Fibroblast of the conjunctiva (primary cell): Measurements from ENCODE around the gene NPBWR2.

Experiments used
- DNase-seq: peaks from one replicate; pipeline ENCODE4 v3.0.0-alpha.2; 2010; ENCODE audit warnings: low read depth

Gene NPBWR2, protein sequence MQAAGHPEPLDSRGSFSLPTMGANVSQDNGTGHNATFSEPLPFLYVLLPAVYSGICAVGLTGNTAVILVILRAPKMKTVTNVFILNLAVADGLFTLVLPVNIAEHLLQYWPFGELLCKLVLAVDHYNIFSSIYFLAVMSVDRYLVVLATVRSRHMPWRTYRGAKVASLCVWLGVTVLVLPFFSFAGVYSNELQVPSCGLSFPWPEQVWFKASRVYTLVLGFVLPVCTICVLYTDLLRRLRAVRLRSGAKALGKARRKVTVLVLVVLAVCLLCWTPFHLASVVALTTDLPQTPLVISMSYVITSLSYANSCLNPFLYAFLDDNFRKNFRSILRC

DNA sequence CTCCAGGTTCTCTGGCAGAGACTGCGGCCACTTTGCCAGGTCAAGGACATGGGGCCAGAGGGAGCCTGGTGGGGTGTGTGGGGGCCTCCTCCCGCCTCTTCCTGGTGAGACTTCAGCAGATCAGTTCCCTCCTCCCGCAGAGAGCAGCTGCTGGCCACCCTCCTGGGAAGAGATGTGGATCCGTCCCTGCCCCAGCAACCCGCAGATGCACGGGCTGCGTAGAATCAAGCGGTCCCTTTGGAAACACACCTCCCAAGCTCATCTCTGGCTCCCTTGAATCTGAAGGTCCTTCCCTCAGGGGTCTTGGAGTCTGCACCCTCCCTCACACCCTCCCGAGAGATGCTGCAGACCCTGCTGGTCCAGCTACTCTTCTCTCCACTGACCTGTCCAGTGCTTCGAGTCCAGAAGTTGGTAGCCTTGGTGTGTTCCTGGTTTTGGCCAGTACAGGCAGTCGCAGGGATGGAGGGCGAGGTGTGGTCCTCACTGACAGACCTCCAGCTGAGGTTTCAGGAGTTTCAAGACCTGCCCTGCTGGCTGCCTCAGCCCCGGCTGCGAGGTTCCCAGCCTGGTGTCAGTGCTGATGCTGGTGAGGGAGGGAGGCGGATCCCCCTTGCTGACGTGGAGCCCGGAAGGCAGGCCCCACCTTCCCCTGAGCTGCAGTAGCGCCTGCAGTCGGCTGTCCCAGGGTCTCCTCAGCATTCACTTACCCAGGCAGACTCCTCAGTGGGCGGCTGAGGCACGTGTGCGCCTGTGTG, at the start of gene NPBWR2:
NPBWR2 (minus strand) TSS at position 585 of the 755 bp plus-strand sequence. CDS start 734 bp downstream, outside the sequence.
- DNase-seq = no peak

DNA sequence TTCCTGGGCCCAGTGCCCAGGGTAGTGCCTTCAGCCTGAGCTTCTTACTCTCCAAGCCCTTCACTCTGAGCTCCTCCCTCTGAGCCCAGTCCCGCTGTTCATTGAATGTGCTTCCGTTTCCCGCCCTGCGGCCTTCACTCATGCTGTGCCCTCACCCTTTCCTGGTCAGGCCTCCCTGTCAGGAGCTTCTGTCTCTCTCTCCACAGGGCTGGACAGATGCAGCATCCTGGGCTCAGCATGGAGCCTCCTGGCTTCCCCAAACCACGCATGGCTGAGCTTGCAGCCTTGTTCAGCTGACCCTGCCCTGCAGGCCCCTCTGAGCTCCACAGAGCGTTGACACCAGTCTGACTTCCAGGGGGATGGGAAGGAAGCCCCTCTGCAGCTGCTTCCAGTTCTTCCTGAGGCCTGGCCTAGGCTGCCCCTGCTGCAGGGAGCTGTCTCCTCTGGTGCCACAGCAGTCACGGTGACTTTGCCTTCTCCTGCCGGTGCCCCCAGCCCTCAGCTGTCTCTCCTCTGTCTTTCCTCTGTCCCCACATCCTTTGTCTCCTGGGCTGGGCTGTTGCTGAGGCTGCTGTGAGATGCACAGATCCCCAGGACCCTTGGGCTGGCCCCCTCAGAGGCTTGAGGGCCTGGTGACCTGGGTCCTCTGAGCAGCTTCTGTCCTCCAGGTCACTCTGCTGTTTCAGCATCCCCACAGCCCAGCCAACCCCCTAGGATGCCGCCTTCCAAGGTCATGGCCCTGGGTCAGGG, 48.9 kb upstream of the NPBWR2 start:
- DNase-seq = no peak

- no peak for DNase-seq
Measured at GRCh38 chr20:64155258-64156135, 48.1 kb upstream of the NPBWR2 start.

DNA sequence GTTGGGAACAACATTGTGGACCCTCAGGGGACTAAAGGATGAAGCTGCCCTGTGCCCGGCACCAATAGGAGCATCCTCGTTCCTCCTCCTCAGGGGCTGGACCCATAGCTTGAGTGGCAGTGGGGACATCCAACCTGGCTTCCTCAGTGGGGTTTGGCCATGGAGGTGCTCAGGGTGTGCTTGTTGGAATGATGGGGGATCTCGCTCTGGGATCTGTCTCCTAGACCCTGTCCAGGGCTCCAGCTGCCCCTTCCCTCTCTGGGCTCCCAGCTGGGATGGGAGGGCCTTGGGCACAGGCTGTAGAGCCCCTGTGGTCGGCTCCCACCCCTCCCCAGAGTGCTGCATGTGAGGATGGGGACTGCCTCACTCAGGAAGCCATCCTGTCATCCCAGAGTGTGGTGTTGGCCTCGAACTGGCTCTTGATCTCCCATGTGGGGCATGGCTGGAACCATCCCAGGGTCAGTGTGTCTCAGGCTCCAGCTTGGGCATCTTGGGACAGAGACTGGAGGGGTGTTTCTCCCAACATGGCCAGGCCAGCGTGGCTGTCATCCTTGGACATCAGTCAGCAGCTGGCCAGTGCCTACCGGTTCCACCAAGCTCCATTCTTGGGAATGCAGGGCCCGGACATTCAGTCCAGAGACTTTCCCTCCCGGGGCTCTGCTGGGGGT, 47.4 kb upstream of the NPBWR2 start:
- DNase-seq = no peak

DNA sequence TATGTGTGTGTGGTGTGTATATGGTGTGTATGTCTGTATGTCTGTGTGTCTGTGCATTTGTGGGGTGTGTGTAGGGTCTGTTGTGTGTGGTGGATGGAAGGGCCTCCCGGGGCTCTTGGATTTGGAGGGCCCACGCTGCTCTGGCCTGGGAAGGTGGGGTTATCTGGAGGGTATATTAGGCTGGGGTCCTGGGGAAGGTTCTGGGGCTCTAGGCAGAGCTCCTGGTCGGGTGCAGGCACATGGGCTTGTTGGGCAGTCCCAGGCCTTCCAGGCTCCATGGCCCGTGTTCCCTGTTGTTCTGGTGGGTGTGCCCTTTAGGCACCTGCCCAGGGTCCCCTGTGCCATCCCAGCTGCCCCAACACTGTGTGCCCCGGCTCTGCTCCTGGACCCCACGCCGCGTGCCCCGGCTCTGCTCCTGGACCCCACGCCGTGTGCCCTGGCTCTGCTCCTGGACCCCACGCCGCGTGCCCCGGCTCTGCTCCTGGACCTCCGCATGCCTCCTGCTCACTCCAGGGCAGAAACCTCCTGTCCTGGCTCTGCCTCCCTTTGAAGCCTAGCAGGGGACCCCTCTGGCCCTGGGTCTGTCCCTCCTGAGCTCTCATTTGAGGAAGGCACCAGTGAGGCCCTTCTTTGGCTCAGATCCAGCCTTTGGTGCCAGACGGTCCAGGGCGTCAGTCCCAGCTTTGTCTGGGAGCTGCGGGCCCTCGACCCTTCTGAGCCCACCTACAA, 46.7 kb upstream of the NPBWR2 start:
- DNase-seq = no peak

- no peak for DNase-seq
Measured at GRCh38 chr20:64153410-64153809, 46.0 kb upstream of the NPBWR2 start.

- DNase-seq = no peak
Measured at GRCh38 chr20:64152906-64153305, 45.5 kb upstream of the NPBWR2 start.

- DNase-seq = no peak
Measured at GRCh38 chr20:64151633-64152530, 44.5 kb upstream of the NPBWR2 start.

GRCh38 chr20:64150756-64151632, 43.6 kb upstream of the NPBWR2 start:
- DNase-seq = no peak

GRCh38 chr20:64149809-64150560, 42.6 kb upstream of the NPBWR2 start:
- no peak for DNase-seq

- no peak for DNase-seq
Measured at GRCh38 chr20:64149141-64149540, 41.8 kb upstream of the NPBWR2 start.

- no peak for DNase-seq
Measured at GRCh38 chr20:64148581-64148980, 41.2 kb upstream of the NPBWR2 start.

DNA sequence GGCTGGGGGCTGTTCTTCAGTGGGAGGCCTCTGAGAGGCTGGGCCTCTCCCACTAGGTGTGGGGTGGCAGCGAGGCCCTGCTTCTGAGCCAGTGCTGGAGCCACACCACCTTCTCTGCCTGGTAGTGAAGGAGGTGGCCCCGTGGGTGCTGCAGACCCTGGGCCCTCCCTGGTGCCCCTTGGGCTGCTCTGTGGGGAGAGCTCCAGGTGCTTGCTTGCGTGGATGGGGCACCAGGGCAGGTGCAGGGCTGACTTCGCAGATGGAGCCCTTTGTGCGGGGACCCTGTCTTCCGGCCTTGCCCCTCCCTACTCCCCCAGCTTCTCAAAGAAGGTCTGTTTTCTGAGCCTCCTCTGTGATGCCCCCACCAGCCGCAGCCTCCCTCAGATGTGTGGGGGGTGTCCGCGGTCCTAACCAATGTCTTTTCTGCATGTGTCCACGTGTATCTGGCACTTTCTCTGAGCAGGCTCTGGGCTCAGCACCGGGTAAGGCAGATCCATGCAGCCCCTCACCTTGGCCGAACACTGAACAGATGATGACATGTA, 39.6 kb upstream of the NPBWR2 start:
- DNase-seq = no peak

GRCh38 chr20:64146301-64146935, 39.1 kb upstream of the NPBWR2 start:
- no peak for DNase-seq

- DNase-seq = no peak
Measured at GRCh38 chr20:64145458-64146300, 38.3 kb upstream of the NPBWR2 start.
